ENCODE measurements around the gene CARD8.

Gene CARD8

GRCh38 chr19:48255376-48256303 is at the start of gene CARD8:
CARD8 (minus strand) TSS chr19:48255912; CDS start chr19:48241020, 14,892 bp downstream.
- H3K4me3 ChIP-seq (ENCODE audit: low read depth, low read length): peak within 1 kb of the TSS; percentile 91
- peak; percentile 39 for TF ChIP-seq CTCF (conservative IDR thresholded peaks at IDR 0.05; ENCODE audit: low read depth, low read length)
- DNase-seq (ENCODE audit: low read depth): peak; percentile 91

GRCh38 chr19:48303866-48304265 is 48.2 kb upstream of the CARD8 start:
- DNase-seq (ENCODE audit: low read depth): no peak
- no peak overlapping the region for H3K4me3 ChIP-seq (ENCODE audit: low read depth, low read length)
- TF ChIP-seq CTCF (conservative IDR thresholded peaks at IDR 0.05; ENCODE audit: low read depth, low read length): no peak

DNA sequence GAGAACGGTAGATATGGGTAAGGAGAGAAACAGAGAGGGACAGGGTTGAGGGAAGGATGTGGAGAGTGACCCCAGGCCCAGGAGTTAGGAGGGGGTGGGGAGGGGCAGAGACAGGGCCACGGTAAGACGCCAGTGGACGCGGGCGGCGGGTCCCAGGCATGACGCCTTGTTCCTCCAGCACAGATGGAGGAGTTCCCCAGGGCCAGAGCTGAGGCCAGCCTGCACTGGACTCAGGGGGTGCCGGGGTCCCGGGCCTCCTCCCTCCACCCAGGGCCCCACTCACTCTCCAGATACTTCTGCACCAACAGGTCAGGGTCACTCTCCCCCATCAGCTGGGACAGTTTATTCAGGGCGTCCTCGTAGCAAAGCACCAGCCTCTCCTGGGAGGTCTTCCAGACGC is 47.7 kb upstream of the CARD8 start:
- no peak overlapping the region for H3K4me3 ChIP-seq (ENCODE audit: low read depth, low read length)
- TF ChIP-seq CTCF (conservative IDR thresholded peaks at IDR 0.05; ENCODE audit: low read depth, low read length): no peak
- no peak for DNase-seq (ENCODE audit: low read depth)

GRCh38 chr19:48302600-48302959 is 46.9 kb upstream of the CARD8 start:
- H3K4me3 ChIP-seq (ENCODE audit: low read depth, low read length): no peak overlapping the region
- DNase-seq (ENCODE audit: low read depth): no peak
- no peak for TF ChIP-seq CTCF (conservative IDR thresholded peaks at IDR 0.05; ENCODE audit: low read depth, low read length)

DNA sequence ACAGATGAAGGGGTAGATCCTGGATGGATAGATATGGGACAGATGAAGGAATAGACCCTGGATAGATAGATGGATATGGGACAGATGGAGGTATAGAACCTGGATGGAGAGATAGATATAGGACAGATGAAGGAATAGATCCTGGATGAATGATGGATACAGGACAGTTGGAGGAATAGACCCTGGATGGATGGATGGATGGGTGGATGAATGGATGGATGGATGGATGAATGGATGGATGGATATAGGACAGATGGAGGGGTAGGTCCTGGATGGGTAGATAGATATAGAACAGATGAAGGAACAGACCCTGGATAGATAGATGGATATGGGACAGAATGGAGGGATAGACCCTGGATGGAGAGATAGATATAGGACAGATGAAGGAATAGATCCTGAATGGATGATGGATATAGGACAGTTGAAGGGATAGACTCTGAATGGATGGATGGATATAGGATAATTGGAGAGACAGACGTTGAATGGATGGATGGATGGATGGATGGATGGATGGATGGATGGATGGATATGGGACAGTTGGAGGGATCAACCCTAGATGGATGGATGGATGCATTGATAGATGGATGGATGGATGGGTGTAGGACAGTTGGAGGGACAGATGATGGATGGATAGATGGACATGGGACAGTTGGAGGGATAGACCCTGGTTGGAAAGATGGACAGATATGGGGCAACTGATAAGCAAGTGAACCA is 46.3 kb upstream of the CARD8 start:
- no peak for DNase-seq (ENCODE audit: low read depth)
- no peak overlapping the region for H3K4me3 ChIP-seq (ENCODE audit: low read depth, low read length)
- no peak for TF ChIP-seq CTCF (conservative IDR thresholded peaks at IDR 0.05; ENCODE audit: low read depth, low read length)

GRCh38 chr19:48297975-48298374 is 42.3 kb upstream of the CARD8 start:
- H3K4me3 ChIP-seq (ENCODE audit: low read depth, low read length): no peak overlapping the region
- no peak for TF ChIP-seq CTCF (conservative IDR thresholded peaks at IDR 0.05; ENCODE audit: low read depth, low read length)
- DNase-seq (ENCODE audit: low read depth): no peak
